NCI-H1092 treated with DMSO at 0.1 percent for 48 hours (cell line): ENCODE results near the gene IRGC.
"Not testable (repeated sequence)": the region's sequence is repeated elsewhere in the genome, so short reads cannot be mapped to it uniquely, and the experiment has no call there.

Experiments
- DNase-seq: peaks from one replicate; lab custom pipeline; 2025; lab: John Stamatoyannopoulos, UW

IRGC gene

DNA sequence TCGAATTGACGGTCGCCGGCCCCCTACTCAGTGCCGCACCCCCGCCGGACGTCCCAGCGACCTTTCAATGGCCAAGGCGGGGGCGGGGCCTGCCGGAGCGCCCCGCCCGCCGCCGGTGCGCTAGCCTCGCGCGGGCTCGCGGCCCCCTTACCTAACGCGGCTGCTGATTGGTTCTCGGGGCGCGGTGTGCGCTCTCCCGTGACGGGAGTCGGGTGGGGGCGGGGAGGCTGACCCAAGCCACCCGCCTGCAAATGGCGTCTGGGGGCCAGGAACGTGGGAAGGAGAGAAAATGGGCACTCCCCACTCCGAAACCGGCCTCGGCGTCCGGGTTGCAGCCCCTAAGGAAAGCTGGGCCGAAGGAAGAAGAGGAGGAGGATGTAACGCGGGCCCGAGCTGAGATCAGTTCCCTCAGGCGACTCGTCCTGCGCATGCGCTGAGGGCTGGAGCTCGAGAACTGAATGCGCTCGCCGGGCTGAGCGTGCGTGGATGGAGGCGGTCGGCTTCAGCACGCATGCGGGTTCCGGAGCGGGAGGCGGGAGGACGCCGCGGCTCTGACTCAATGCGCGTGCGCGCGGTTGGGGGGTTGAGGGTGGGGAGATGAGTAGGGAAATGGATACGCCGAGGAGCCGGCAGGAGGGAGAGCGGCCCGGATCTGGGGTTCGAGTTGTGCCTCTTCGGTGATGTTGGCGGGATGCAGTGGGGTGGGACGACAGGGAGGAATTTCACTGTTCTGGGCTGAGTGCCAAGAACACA lies 38.8 kb downstream of the IRGC start, which contains the start of gene SMG9:
Gene SMG9, minus strand, starts transcription at position 460 of the 753 bp plus-strand sequence. CDS start 4,221 bp downstream, outside the sequence.
- DNase-seq: peak; percentile 93

DNA sequence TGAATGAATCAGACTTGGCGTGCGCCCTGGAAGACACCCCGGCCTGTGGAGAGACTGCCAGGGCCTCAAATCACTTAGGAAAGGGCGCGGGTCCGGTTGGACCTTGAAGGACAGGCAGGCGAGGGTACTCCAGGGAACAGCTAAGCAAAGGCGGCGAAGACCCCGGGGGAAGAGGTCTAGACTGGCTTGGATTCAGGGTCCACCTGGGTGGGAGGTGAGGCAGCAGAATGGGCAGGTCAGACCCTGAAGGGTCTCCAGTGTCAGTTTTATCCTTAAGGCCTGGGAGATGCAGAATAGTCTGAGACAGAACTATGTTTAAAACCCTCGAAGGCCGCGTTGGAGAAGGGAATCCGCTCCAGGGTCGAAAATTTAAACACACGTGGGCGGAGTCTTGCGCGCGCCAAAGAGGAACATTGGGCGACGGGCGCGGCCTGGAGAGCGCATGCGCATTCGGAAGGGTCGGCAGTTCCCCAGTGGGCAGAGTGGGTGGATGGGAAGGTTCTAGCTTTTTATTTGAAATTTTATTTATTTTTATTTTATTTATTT lies 39.5 kb downstream of the IRGC start:
- DNase-seq: peak; percentile 72

DNA sequence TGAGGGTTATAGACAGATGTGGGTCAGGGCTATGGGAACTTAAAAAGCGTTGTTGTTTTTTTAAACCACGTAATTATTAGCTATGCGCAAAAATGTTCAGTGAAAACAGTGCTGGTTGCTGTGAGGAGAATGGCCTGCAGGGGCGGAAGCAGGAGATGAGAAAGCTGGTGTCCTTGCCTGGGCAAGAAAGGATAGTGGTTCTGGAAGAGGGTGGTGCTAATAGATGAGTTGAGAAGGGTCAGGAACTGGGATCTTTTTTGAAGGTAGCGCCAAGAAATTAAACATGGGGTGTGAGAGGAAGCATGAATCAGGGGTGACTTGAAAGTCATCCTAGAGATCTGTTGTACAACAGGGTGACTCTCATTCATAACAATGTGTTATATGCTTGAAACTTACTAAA lies 43.6 kb downstream of the IRGC start:
- no peak for DNase-seq

DNA sequence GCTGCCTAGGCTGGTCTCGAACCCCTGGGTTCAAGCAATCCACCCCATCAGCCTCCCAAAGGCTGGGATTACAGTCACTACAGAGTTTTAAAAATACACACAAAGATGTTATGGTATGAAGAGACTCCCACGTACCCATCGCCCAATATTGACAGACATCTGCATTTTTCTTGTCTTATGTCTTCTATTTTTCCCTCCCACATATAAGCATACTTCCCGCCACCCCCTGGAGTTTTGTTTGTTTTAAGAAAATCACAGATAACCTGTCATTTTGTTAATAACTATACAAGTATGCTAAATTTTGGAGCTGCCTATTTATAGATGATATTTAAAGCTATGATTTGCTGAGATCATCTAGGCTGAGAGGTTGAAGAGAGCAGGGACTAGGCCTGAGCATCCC lies 45.1 kb downstream of the IRGC start:
- no peak for DNase-seq

DNA sequence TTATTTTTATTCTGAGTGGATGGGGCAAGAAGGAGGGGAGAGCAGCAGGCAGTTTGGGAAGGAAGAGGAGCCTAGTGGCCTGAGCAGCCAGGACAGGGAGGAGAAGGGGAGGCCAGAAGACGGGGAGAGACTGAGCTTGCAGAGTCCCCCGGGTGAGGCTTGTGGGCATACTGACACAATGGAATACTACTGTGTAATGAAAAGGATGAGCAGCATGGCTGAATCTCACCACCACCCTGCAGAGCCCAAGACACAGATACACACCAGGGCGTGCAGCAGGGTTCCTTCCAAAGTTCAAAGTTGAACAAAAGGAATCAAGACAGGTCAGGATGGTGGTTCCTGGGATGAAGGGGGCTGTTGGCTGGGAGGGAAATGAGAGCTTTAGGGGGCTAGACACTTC lies 46.9 kb downstream of the IRGC start:
- no peak for DNase-seq

DNA sequence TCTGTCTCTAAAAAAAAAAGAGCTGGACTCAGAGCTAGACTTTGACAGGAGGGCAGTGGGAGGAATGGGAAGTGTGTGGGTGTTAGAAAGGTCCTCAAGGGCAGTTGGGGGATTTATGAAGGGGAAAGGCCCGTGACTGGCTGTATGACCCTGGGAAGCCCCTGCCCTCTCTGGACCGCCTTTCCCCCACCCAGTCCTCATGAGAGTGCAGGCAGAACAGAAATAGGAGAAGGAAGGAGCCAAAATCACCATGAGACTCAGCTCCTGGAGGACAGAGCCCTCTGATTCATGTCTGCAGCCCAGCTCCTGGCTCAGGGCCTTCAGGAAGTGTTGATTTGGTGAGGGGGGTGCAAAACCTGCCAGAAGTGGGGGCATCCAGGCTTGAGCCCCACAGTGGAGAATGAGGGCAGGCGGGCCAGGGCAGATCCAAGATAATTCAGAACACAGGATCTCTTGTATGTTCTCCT lies 47.6 kb downstream of the IRGC start:
- no peak for DNase-seq

DNA sequence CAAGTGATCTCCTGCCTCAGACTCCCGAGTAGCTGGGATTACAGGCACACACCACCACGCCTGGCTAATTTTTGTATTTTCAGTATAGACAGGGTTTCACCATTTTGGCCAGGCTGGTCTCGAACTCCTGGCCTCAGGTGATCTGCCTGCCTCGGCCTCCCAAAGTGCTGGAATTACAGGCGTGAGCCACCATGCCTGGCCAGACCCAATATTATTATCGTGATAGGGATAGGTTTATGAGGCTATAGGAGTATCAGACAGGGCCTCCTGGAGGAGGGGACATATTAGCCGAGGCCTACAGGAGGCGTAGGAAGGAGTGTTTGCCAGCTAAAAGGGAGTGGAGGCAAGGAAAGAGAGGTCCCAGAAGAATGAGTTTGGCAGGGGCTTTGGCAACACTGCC lies 48.8 kb downstream of the IRGC start:
- DNase-seq: not testable (repeated sequence)

DNA sequence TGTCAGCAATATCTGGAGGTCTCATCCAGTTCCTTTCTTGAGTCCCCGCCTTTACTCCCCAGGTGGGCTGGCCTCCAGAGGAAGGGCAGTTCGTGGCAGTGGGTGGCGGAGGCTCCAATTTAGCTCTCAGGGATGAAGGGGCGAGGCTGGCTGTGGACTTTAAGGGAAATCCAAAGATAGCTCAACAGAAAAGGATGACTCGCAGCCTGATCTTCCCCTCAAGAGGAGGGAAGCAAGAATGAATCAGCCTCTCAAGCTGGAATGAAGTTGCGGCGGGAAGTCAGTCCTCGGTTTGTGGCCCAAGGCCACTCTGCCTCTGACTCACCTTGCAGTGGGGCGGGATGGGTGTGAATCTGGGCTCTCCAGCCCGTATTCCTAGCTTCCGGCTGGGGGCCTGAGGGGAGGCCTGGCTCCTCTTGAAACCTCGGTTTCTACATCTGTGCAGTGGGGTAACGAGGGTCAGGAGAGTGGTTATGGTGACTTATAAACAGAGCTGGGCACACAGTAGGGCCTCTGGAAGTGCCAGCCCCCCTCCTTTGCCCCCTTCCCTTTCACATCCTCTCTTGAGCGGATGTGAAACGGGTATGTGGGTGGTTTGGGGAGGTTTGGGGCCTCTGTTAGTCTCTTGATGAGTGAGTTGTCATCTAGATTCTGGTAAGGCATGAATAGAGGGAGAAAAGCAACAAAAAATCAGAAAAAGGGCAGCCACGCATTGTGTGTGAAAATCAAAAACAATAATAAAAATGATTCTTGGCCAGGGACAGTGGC lies 49.4 kb downstream of the IRGC start:
- no peak for DNase-seq

DNA sequence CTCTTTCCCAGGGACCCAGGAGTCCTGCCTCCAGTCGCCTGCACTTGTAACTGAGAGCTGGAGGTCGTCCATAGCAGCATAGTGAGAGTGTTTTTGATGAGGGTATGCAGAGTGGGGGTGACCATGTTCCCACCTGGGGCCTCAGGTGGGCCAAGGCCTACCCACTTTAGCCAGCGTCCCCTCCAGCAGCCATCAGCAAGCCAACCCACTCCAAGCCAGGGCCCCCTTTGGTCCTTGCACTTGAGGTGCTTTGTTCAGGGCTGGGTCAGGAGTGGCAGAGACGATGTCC lies 50.8 kb downstream of the IRGC start:
- no peak for DNase-seq

DNA sequence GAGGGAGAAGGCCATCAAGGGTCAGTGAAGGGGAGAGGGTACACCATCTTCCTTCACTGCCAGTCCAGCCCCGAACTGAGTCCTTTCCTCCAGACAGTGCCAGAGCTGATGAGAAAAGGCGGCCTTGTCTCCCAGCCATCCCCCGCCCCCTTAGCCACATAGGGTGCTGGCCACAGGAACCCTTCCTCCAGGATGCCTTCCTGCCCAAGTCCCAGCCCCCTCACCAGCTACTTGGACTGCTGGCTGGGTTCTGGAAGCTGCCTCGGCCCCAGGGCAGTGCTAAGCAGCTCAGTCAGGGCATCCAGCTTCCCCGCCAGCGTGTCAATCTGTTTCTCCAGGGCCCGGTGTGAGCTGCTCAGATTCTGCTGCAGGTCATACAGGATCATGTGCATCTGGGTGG lies 51.4 kb downstream of the IRGC start:
- no peak for DNase-seq

DNA sequence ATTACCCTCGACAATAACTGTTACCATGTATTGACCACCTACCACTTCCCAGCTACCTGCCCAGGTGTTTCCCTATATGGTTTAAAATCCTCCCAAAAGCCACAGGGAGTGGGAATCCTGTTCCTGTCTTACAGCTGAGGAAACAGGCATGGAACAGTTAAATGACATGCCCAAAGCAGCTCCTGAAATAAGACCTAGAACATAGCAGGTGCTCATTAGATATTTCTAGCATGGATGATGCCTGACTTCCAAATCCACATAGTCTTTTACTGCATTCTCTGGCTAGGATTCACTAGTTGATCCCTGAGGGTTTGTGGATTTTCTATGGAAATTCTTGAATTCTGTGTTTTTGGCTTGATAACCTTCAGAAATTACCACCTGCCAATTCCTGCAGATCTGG lies 51.9 kb downstream of the IRGC start:
- DNase-seq: no peak

DNA sequence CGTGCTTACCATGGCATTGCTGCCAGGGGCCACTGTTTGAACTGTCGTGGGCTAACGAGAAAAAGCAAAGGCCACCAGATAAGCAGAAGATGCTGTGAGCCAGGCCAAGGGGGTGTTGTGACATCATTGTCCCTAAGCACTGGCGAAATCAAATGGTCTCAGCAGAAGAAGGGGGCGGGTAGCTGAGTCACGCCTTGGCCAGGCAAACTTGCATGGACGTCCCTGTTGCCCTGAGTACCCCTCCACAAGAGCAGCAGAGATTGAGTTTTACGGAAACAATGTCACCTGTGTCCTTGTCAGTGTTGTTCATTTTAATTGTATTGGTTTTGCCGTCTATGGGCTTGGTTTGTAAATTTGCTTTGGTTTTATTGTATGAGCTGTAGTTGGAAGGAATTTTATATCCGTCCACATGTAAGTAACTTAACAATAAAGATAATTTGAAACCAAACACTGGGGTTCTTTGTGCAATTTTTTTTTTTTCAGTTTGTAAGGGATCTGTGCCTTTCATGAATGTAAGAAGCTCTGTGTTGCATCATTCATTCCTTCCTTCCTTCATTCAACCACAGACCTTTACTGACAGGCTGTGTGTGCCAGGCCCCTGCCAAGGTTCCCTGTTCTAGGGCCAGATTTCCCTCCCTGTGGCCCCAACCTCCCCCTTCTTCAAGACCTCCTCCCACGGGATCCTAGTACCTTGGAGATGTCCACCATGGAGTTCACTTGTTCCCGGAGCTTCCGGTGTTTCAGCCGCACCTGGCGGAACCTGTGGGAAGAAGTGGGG lies 52.6 kb downstream of the IRGC start:
- DNase-seq: no peak

DNA sequence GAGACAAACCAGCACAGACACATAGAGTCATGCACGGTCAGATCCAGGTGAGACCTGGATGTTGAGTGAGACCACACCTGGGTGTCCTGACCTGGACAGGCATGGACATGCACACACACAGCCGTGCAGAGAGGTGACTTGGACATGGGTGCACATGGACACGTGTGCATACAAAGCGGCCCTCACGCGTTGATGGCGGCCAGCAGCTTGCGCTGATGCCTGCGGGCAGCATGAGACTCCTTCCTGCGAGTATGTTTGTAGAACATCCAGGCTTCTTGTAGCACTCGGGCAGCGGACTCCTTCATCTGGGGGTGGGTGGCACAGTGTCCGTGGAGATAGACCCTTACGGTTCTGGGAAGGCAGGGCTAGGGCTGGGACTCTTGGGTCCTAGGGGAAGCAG lies 53.4 kb downstream of the IRGC start:
- no peak for DNase-seq
